HUES6 (cell line): Measurements from ENCODE around the gene POLR3B.
A peak's percentile ranks its signal among the peaks of the same experiment; 100 is the strongest.

Experiments used
- H3K27ac ChIP-seq: 2 replicates; pipeline ENCODE4 v1.7.0; 2013; ENCODE audit warnings: low read depth, mild to moderate bottlenecking, low read length, inconsistent platforms
- H3K27me3 ChIP-seq: 2 replicates; pipeline ENCODE4 v1.6.1; 2013; ENCODE audit warnings: low read length; ENCODE audit not compliant: control insufficient read depth, insufficient read depth
- H3K36me3 ChIP-seq: 2 replicates; pipeline ENCODE4 v1.6.1; 2013; ENCODE audit warnings: low read length; ENCODE audit not compliant: control insufficient read depth, insufficient read depth
- H3K4me1 ChIP-seq: 2 replicates; pipeline ENCODE4 v1.6.1; 2013; ENCODE audit warnings: low read length; ENCODE audit not compliant: control insufficient read depth, insufficient read depth
- H3K4me3 ChIP-seq: 2 replicates; pipeline ENCODE4 v1.5.1; 2013; ENCODE audit warnings: low read depth, low read length
- H3K9ac ChIP-seq: one replicate; pipeline ENCODE4 v1.6.1; 2013; ENCODE audit warnings: mild to moderate bottlenecking, low read length
- H3K9me3 ChIP-seq: 2 replicates; pipeline ENCODE4 v1.6.1; 2013; ENCODE audit warnings: low read depth, low read length; ENCODE audit not compliant: control insufficient read depth, insufficient read depth

POLR3B gene

GRCh38 chr12:106343214-106343528, 14.4 kb upstream of the POLR3B start:
- no peak overlapping the region for H3K4me3 ChIP-seq
- no peak overlapping the region for H3K27ac ChIP-seq
- H3K9me3 ChIP-seq: no peaks in the 10 kb centered on the region

GRCh38 chr12:106344131-106344530, 13.4 kb upstream of the POLR3B start:
- Histone ChIP-seq H3K36me3 (no peaks in the 10 kb centered on the region), H3K27me3 (no peaks in the 10 kb centered on the region), H3K9ac (no peak overlapping the region), H3K27ac (no peak overlapping the region), H3K9me3 (no peaks in the 10 kb centered on the region), H3K4me1 (0 out of 2 replicates have a peak, but pooled peaks cover 3% of the 10 kb centered on the region), H3K4me3 (no peak overlapping the region)

More at GRCh38 chr12:106343214-106343528, 14.4 kb upstream of the POLR3B start:
- H3K9ac ChIP-seq: no peak overlapping the region
- 0 out of 2 replicates have a peak, but pooled peaks cover 3% of the 10 kb centered on the region for H3K4me1 ChIP-seq
- no peaks in the 10 kb centered on the region for H3K36me3 ChIP-seq
- H3K27me3 ChIP-seq: no peaks in the 10 kb centered on the region

DNA sequence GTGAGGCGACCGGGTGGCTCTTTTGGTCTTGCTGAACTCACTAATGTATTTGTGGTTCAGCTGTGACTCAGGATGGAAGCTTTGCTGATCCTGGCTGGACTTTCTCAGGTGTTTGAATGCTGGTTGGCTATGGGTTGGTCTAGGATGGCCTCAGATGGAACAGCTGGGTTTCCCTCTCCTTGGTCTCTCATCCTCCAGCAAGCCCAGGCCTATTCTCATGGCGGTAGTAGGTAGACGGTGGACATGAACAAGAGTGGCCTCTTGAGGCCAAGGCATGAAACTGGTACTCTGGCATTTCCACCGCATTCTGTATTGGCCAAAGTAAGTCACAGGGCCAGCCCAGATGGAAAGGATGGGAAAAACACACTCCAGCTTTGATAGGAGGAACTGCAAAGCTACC, 11.8 kb upstream of the POLR3B start:
- Histone ChIP-seq H3K36me3 (no peaks in the 10 kb centered on the region), H3K27ac (no peak overlapping the region), H3K27me3 (no peaks in the 10 kb centered on the region), H3K4me1 (0 out of 2 replicates have a peak, but pooled peaks cover 3% of the 10 kb centered on the region), H3K9ac (no peak overlapping the region), H3K4me3 (no peak overlapping the region), H3K9me3 (no peaks in the 10 kb centered on the region)

GRCh38 chr12:106348411-106348810, 9.1 kb upstream of the POLR3B start:
- Histone ChIP-seq H3K9ac (no peak overlapping the region), H3K4me1 (no peaks in the 10 kb centered on the region), H3K36me3 (no peaks in the 10 kb centered on the region), H3K4me3 (no peak overlapping the region), H3K27me3 (no peaks in the 10 kb centered on the region), H3K9me3 (no peaks in the 10 kb centered on the region), H3K27ac (no peak overlapping the region)

DNA sequence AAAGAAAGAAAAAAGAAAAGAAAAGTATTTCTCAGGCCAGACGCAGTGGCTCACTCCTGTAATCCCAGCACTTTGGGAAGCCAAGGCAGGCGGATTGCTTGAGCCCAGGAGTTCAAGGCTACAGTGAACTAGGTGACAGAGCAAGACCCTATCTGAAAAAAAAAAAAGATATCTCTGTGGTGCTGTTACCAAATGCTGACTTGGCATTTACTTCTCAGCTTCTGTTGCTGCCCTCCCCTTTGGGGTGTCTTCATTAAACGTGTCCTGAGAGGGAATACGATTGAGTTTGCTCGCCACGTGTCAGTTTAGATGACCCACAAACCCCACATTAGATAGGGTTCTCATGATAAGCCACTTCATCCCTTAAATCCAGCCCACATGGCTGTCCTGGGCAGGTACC, 4.4 kb upstream of the POLR3B start:
- no peaks in the 10 kb centered on the region for H3K36me3 ChIP-seq
- no peak overlapping the region for H3K9ac ChIP-seq
- no peak overlapping the region for H3K27ac ChIP-seq
- no peak overlapping the region for H3K4me3 ChIP-seq
- H3K27me3 ChIP-seq: no peaks in the 10 kb centered on the region
- H3K4me1 ChIP-seq: 0 out of 2 replicates have a peak, but pooled peaks cover 4% of the 10 kb centered on the region
- H3K9me3 ChIP-seq: no peaks in the 10 kb centered on the region

GRCh38 chr12:106358396-106359241, 1.1 kb downstream of the POLR3B start:
- H3K27ac ChIP-seq: no peak overlapping the region
- H3K27me3 ChIP-seq: no peaks in the 10 kb centered on the region
- peaks cover 10% of the 10 kb centered on the region; the same call in 1 of the 2 replicates for H3K4me1 ChIP-seq
- peak overlapping the region; percentile 93 for H3K9ac ChIP-seq
- peak overlapping the region; percentile 93 for H3K4me3 ChIP-seq
- H3K9me3 ChIP-seq: no peaks in the 10 kb centered on the region
- no peaks in the 10 kb centered on the region for H3K36me3 ChIP-seq

DNA sequence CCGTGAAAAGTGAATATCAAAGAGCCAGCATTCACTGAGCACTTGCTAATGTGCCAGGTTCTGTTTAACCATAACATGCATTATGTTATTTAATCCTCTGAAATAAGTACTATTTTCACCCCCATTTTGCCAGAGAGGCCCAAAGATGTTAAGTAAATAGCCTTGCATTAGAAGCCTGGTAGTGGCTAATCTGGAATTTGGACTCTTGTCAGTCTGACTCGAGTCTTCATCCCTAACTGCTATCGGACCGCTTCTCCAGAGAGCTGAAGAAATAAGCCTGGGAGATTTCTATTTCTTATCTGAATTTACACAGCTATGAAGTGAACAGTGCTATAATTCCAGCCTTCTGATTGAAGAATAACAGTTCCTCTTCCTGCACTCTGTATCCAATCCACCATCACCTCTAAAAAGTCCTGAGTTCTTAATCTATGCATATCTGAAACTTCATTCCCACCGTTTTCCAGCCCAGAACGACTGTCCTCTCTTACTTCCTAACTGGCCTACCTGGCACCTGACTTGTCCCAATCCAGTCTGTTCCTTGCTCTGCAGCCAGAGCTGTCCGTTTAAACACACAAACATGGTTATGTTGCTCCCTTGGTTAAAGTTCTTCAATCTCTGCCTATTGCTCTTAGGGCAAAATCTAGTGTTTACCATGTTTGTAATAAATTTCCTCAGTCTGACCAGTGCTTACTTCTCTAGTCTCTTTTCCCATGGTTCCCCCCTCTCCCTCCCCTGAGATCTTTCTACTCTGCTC, 2.3 kb downstream of the POLR3B start:
- no peak overlapping the region for H3K4me3 ChIP-seq
- no peak overlapping the region for H3K9ac ChIP-seq
- no peaks in the 10 kb centered on the region for H3K9me3 ChIP-seq
- no peak overlapping the region for H3K27ac ChIP-seq
- H3K4me1 ChIP-seq: peaks cover 10% of the 10 kb centered on the region; the same call in 1 of the 2 replicates
- peaks cover 7% of the 10 kb centered on the region; the same call in 1 of the 2 replicates for H3K36me3 ChIP-seq
- no peaks in the 10 kb centered on the region for H3K27me3 ChIP-seq

DNA sequence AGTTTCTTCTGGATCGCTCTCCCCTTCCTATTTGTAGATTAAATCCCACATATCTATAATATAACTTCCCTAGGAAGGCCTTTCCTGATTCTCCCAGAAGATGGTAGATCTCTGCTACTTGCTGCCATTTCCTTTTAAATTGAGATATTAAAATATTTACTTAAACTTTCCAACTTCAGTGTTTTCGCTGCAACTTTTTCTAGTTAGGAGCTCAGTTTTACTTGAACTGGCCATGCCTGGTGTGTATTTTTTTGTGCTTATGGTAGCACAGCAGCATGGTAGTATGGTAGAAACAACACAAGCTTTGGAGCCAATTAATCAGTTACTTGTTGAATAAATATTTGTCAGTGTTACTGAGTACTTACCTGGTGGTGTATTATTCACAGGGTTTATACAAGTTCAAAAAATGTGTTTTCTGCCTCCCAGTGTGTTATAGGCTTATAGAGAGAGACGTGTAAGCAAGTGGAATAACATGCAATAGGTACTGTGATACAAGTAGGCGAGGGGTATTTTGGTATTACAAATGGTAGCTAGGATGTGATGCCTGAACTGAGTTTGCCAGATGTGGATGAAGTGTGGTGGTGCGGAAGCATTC, 2.9 kb downstream of the POLR3B start:
- Histone ChIP-seq H3K9me3 (no peaks in the 10 kb centered on the region), H3K27me3 (no peaks in the 10 kb centered on the region), H3K4me1 (peaks cover 10% of the 10 kb centered on the region; the same call in 1 of the 2 replicates), H3K9ac (no peak overlapping the region), H3K36me3 (peaks cover 7% of the 10 kb centered on the region; the same call in 1 of the 2 replicates), H3K27ac (no peak overlapping the region), H3K4me3 (no peak overlapping the region)

DNA sequence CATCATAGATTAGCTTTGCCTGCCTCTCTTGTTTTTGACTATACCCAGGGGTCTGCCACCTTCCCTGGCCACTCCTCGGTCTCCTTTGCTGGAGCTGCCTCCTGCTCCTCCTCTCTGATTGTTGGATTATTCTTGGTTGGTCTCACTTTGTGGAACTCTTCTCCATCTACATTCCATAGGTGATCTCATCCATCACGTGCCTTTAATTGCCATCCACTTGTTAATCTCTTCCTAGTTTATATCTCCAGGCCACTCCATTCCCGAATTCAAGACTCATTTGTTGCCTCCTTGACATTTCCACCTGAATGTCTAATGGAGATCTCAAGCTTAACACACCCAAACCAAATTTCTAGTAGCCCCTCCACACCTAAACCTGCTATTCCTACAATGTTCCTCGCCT, 5.4 kb downstream of the POLR3B start:
- no peak overlapping the region for H3K4me3 ChIP-seq
- H3K4me1 ChIP-seq: peaks cover 6% of the 10 kb centered on the region; the same call in 1 of the 2 replicates
- H3K27me3 ChIP-seq: no peaks in the 10 kb centered on the region
- no peak overlapping the region for H3K27ac ChIP-seq
- no peaks in the 10 kb centered on the region for H3K9me3 ChIP-seq
- no peak overlapping the region for H3K9ac ChIP-seq
- peaks cover 15% of the 10 kb centered on the region for H3K36me3 ChIP-seq

DNA sequence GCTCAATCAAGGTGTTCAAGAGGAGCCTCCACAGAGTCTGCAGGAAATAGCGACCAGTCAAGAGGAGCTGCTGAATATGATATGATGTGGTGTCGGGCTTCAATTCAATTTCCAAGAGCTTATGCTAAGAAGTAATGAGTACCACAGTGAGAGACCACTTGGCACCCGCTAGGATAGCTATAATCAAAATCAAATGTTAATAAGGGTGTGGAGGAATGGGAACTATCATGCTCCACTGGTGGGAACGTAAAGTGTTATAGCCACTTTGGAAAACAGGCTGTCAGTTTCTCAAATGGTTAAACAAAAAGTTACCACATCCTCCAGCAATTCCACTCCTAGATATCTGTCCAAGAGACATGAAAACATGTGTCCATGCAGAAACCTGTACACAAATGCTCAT, 6.7 kb downstream of the POLR3B start:
- Histone ChIP-seq H3K27me3 (no peaks in the 10 kb centered on the region), H3K4me1 (no peaks in the 10 kb centered on the region), H3K27ac (no peak overlapping the region), H3K4me3 (no peak overlapping the region), H3K9ac (no peak overlapping the region), H3K36me3 (peaks cover 18% of the 10 kb centered on the region), H3K9me3 (no peaks in the 10 kb centered on the region)
